NCI-H510A (cell line): ENCODE data around the gene MRTO4.
"Not testable (repeated sequence)": the region's sequence is repeated elsewhere in the genome, so short reads cannot be mapped to it uniquely, and the experiment has no call there.

ENCODE experiments used
- DNase-seq: peaks from one replicate; lab custom pipeline; 2025; lab: John Stamatoyannopoulos, UW

MRTO4 gene

GRCh38 chr1:19222979-19223824 lies 28.4 kb upstream of the MRTO4 start:
- no peak for DNase-seq

GRCh38 chr1:19229229-19229628 lies 22.4 kb upstream of the MRTO4 start:
- DNase-seq = no peak

- DNase-seq = no peak
Observed at GRCh38 chr1:19229828-19230325, 21.7 kb upstream of the MRTO4 start.

GRCh38 chr1:19231736-19232523 lies 19.7 kb upstream of the MRTO4 start:
- DNase-seq = not testable (repeated sequence)

- DNase-seq = no peak
Observed at GRCh38 chr1:19232524-19232846, 19.1 kb upstream of the MRTO4 start.

GRCh38 chr1:19234224-19234623 lies 17.4 kb upstream of the MRTO4 start:
- no peak for DNase-seq

- no peak for DNase-seq
Observed at GRCh38 chr1:19239876-19240275, 11.7 kb upstream of the MRTO4 start.

GRCh38 chr1:19240673-19241538 lies 10.7 kb upstream of the MRTO4 start:
- no peak for DNase-seq

- no peak for DNase-seq
Observed at GRCh38 chr1:19250629-19251304, 838 bp upstream of the MRTO4 start.

- no peak for DNase-seq
Observed at GRCh38 chr1:19254416-19254815, 2.8 kb downstream of the MRTO4 start.

GRCh38 chr1:19255288-19255687 lies 3.7 kb downstream of the MRTO4 start:
- no peak for DNase-seq

GRCh38 chr1:19256301-19256700 lies 4.7 kb downstream of the MRTO4 start:
- DNase-seq = not testable (repeated sequence)

GRCh38 chr1:19257178-19257914 lies 5.7 kb downstream of the MRTO4 start:
- no peak for DNase-seq

- DNase-seq = no peak
Observed at GRCh38 chr1:19258353-19258752, 6.7 kb downstream of the MRTO4 start.

- DNase-seq = peak; percentile 88
Observed at GRCh38 chr1:19260211-19261138, 8.9 kb downstream of the MRTO4 start.

- no peak for DNase-seq
Observed at GRCh38 chr1:19262047-19262446, 10.4 kb downstream of the MRTO4 start.

- no peak for DNase-seq
Observed at GRCh38 chr1:19262744-19263143, 11.1 kb downstream of the MRTO4 start.

- DNase-seq = no peak
Observed at GRCh38 chr1:19268445-19268844, 16.8 kb downstream of the MRTO4 start.

- DNase-seq = not testable (repeated sequence)
Observed at GRCh38 chr1:19269427-19270342, 18.1 kb downstream of the MRTO4 start.
